Skeletal muscle tissue (tissue), 4 donors: Measurements from ENCODE around the gene OTULINL. TPM values are rescaled to one million over a fixed set of nuclear protein-coding genes. Genes with fewer than 3 reads are reported as not detected.

Source experiments
- H3K27ac ChIP-seq: one replicate; pipeline ENCODE4 v1.7.0; 2013; ENCODE audit warnings: mild to moderate bottlenecking, low read depth, low read length, inconsistent platforms
- H3K27me3 ChIP-seq, 3 donors: one replicate each; pipeline ENCODE4 v1.7.0; 2013; ENCODE audit warnings: low read length in 3 of 3; ENCODE audit not compliant: control insufficient read depth in 3 of 3, insufficient read depth in 3 of 3
- H3K36me3 ChIP-seq, 3 donors: one replicate each; pipeline ENCODE4 v1.7.0; 2013; ENCODE audit warnings: low read length in 3 of 3; ENCODE audit not compliant: control insufficient read depth in 3 of 3, insufficient read depth in 3 of 3
- H3K4me1 ChIP-seq, 3 donors: one replicate each; pipeline ENCODE4 v1.7.0; 2013; ENCODE audit warnings: low read length in 3 of 3, mild to moderate bottlenecking in 3 of 3; ENCODE audit not compliant: control insufficient read depth in 3 of 3, insufficient read depth in 3 of 3
- H3K4me3 ChIP-seq, 3 donors: one replicate each; pipeline ENCODE4 v1.7.0; 2013; ENCODE audit warnings: low read length in 3 of 3
- H3K9ac ChIP-seq, 3 donors: one replicate each; pipeline ENCODE4 v1.7.0; 2013; ENCODE audit warnings: low read length in 3 of 3, mild to moderate bottlenecking in 3 of 3, moderate library complexity in 2 of 3, low read depth in 1 of 3
- H3K9me3 ChIP-seq, 3 donors: one replicate each; pipeline ENCODE4 v1.7.0; 2013; ENCODE audit warnings: low read length in 3 of 3; ENCODE audit not compliant: control insufficient read depth in 3 of 3
- total RNA-seq: library from RNA; depleted of rRNA; stranded (reverse); fragments of >200 nt; gene quantifications from one replicate; pipeline ENCODE4 v1.2.3, GENCODE V29; 2014
- donor health status: Osteomylitis.

OTULINL gene
- total RNA-seq, 1 donor from 2014 or later = 6.3 TPM

- no peak overlapping the region for H3K9ac ChIP-seq
- H3K27ac ChIP-seq = no peak overlapping the region
- H3K36me3 ChIP-seq = no peaks in the 10 kb centered on the region
- peaks cover 0 to 24% (median 6%) of the 10 kb centered on the region in 3 donors for H3K27me3 ChIP-seq
- no peaks in the 10 kb centered on the region for H3K9me3 ChIP-seq
- H3K4me3 ChIP-seq = no peak overlapping the region
- H3K4me1 ChIP-seq = peaks cover 6 to 11% (median 7%) of the 10 kb centered on the region in 3 donors
Observed at GRCh38 chr5:14584848-14585247, 3.3 kb downstream of the OTULINL start.

- H3K4me3 ChIP-seq = no peak overlapping the region
- H3K36me3 ChIP-seq = no peaks in the 10 kb centered on the region
- no peak overlapping the region for H3K9ac ChIP-seq
- H3K27me3 ChIP-seq = peaks cover 0 to 12% (median 0%) of the 10 kb centered on the region in 3 donors
- H3K27ac ChIP-seq = no peak overlapping the region
- no peaks in the 10 kb centered on the region for H3K9me3 ChIP-seq
- H3K4me1 ChIP-seq = peaks cover under 1 to 3% (median 3%) of the 10 kb centered on the region in 3 donors
Observed at GRCh38 chr5:14587150-14587549, 5.6 kb downstream of the OTULINL start.

- Histone ChIP-seq H3K27me3 (peaks cover 0 to 9% (median 0%) of the 10 kb centered on the region in 3 donors), H3K9ac (no peak overlapping the region), H3K9me3 (no peaks in the 10 kb centered on the region), H3K27ac (no peak overlapping the region), H3K4me3 (no peak overlapping the region), H3K4me1 (peaks cover 0 to 3% (median 0%) of the 10 kb centered on the region in 3 donors), H3K36me3 (no peaks in the 10 kb centered on the region)
Observed at GRCh38 chr5:14588145-14588544, 6.6 kb downstream of the OTULINL start.

GRCh38 chr5:14588758-14589543 lies 7.4 kb downstream of the OTULINL start:
- Histone ChIP-seq H3K9me3 (no peaks in the 10 kb centered on the region), H3K4me1 (peaks cover 0 to 3% (median 0%) of the 10 kb centered on the region in 3 donors), H3K36me3 (no peaks in the 10 kb centered on the region), H3K9ac (no peak overlapping the region), H3K27ac (no peak overlapping the region), H3K27me3 (peaks cover 0 to 7% (median 0%) of the 10 kb centered on the region in 3 donors), H3K4me3 (no peak overlapping the region)

GRCh38 chr5:14590949-14591348 lies 9.4 kb downstream of the OTULINL start:
- no peaks in the 10 kb centered on the region for H3K27me3 ChIP-seq
- peaks cover 0 to 3% (median 0%) of the 10 kb centered on the region in 3 donors for H3K4me1 ChIP-seq
- H3K36me3 ChIP-seq = no peaks in the 10 kb centered on the region
- no peak overlapping the region for H3K27ac ChIP-seq
- H3K4me3 ChIP-seq = no peak overlapping the region
- H3K9ac ChIP-seq = no peak overlapping the region
- H3K9me3 ChIP-seq = no peaks in the 10 kb centered on the region

- H3K27me3 ChIP-seq = no peaks in the 10 kb centered on the region
- no peak overlapping the region for H3K9ac ChIP-seq
- H3K4me3 ChIP-seq = no peak overlapping the region
- no peaks in the 10 kb centered on the region for H3K36me3 ChIP-seq
- peaks cover 0 to 3% (median 0%) of the 10 kb centered on the region in 3 donors for H3K4me1 ChIP-seq
- H3K9me3 ChIP-seq = no peaks in the 10 kb centered on the region
- no peak overlapping the region for H3K27ac ChIP-seq
Observed at GRCh38 chr5:14591548-14591947, 10.0 kb downstream of the OTULINL start.

- Histone ChIP-seq H3K4me1 (peaks cover 0 to 4% (median 0%) of the 10 kb centered on the region in 3 donors), H3K27me3 (no peaks in the 10 kb centered on the region), H3K4me3 (no peak overlapping the region), H3K9ac (no peak overlapping the region), H3K9me3 (no peaks in the 10 kb centered on the region), H3K36me3 (no peaks in the 10 kb centered on the region), H3K27ac (no peak overlapping the region)
Observed at GRCh38 chr5:14593326-14594021, 11.9 kb downstream of the OTULINL start.

GRCh38 chr5:14594378-14595074 lies 12.9 kb downstream of the OTULINL start:
- Histone ChIP-seq H3K27ac (peak overlapping the region; percentile 42), H3K4me1 (peaks cover 0 to 4% (median 0%) of the 10 kb centered on the region in 3 donors)

GRCh38 chr5:14595189-14595588 lies 13.6 kb downstream of the OTULINL start:
- Histone ChIP-seq H3K4me3 (no peak overlapping the region), H3K27ac (peak overlapping the region; percentile 52), H3K36me3 (no peaks in the 10 kb centered on the region), H3K9me3 (no peaks in the 10 kb centered on the region), H3K9ac (no peak overlapping the region), H3K27me3 (no peaks in the 10 kb centered on the region), H3K4me1 (peaks cover 0 to 4% (median 0%) of the 10 kb centered on the region in 3 donors)

More at GRCh38 chr5:14594378-14595074, 12.9 kb downstream of the OTULINL start:
- Histone ChIP-seq H3K9ac (no peak overlapping the region), H3K27me3 (no peaks in the 10 kb centered on the region), H3K4me3 (no peak overlapping the region), H3K36me3 (no peaks in the 10 kb centered on the region), H3K9me3 (no peaks in the 10 kb centered on the region)
